A549 treated with CpdA at 1 μM for 4 hours (cell line): ENCODE measurements around the gene ITGAL. TPM values are rescaled to one million over a fixed set of nuclear protein-coding genes. Genes with fewer than 3 reads are reported as not detected.

Experiments
- total RNA-seq: library from RNA; stranded (reverse); fragments of 200-300 nt; extraction: Qiagen RNA extraction; gene quantifications from 5 replicates; pipeline ENCODE4 v1.2.3, GENCODE V29; 2022; ENCODE audit warnings: low read depth

Gene ITGAL
- 0.08 to 0.22 TPM (median 0.10 TPM) in 3 of 5 replicates, not detected in the others for total RNA-seq

DNA sequence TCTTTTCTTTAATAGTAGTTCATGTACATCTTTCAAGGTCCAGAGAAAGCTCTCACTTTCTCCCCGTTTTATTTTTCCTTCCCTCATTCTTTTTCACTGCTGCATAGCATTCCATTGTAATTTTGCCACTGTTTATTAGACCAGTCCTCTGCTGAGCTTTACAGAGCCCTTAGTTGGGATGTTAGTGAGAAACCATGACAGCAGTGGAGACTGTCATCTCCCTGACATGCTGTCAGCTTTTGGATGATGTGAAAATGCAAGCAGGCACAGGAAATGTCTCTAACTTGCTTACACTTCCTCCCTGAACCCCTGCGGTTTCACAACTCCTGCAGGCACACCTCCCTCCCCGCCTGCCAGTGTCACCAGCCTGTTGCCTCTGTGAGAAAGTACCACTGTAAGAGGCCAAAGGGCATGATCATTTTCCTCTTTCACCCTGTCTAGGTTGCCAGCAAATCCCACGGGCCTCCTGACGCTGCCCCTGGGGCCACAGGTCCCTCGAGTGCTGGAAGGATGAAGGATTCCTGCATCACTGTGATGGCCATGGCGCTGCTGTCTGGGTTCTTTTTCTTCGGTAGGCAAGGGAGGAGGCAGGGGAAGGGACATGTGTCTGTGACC, at the start of gene ITGAL:
Gene ITGAL (plus strand): TSS at position 415 of the 615 bp plus-strand sequence. CDS start 96 bp downstream, at position 511.

DNA sequence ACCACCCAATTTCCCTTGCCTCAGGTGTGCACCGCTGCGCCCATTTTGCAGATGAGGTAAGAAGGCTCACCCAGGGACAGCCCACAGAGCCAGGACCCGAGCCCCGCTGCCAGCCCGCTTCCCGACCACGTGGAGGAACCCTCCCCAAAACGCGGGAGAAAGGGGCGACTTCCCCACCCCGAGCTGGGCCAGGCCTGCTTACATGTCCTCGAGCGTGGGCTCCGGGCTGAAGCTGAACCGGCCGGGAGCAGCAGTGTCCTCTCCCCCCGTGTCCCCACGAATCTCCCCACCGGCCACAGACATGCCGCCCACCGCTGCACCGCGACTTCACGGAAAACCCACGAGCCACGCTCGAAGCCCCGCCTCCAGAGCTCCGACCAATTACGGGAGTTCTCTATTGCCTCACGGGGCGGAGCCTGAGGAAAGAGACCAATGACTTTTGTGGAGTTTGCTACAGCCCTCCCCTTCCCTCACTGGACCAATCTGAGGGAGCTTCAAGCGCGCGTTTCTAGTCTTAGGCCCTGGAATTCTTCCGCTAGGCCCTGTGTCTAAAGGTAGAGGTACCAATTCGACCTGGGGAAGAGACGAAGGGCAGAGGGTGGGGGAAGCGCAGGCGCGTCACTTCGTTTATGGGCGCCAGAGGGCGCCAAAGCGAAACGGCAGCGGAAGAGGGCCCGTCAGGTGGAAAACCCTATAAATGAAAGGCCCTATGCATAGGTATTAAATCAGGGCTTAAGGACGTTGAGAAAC, 42.7 kb upstream of the ITGAL start, which contains the start of gene DCTPP1:
Gene DCTPP1 (minus strand): TSS at position 353 of the 750 bp plus-strand sequence. CDS start 50 bp downstream, at position 303.

DNA sequence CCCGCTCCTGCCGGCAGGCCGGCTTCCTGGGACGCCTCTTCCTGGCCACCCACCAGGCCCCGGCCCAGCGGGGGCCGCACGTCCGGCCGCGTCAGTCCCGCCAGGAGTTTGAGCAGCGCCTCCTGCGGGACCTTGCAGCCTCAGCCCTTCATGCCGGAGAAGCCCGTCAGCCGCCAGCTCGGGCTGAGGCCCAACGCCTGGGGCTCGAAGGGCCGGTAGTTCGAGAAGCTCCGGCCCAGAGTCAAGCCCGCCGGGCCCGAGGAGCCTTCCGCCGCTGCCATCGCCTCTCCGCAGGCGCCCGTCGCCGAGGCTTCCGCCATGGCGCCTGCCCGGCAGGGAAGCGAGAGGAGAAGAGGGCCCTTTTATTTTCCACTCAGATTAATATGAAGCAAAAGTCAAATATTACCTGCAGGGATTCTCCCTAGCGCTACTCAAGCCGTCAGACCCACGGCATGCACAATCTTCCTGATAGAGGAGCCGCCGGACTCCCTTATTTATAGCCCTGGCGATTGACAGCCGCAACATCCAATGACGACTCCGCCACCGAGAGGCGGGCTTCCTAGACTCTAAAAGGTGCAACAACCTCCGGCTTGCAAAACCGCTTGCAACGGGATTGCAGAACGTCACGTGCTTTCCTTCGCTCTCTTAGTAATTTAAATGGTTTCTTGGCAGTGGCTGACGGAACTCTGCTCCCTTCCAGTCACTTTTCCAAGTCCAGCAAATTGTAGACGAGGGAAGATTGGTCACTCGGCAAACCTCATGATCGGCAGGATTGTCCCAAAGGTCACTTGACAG, 26.9 kb upstream of the ITGAL start, which contains the start of gene SEPHS2:
Gene SEPHS2 (minus strand): TSS at position 467 of the 795 bp plus-strand sequence. CDS start 147 bp downstream, at position 320.

DNA sequence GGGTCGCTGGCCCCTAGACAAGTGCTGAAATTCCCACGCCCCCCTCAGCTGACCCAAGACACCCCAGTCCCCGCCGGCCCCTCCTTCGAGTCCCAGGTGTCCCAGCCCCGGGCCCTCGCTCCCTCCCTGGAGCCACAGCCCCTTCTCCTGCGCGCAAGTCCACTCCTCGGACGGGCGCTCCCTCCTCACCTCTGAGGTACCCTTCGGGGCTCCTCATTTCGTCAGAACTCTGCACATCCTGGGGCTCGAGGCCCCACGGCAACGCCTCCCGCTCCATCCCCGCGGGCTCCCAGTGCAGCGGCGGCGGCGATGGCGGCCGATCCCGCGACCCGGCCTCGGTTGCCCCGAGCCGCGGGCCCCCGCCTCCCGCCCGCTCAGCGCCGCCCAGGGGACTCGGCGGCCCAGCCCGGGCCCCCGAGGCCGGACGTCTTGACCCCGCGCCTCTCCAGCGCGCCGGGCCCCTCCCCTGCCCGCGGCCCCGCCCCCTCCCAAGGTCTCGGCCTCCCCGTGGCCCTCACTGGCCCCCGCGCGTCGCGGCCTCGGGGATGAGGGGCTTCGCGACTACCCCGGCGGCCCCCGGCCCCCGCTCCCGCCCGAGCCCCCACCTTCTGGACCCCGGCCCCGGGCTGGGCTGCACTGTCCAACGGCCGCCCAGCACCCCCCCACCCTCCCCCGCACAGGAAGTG, 53.7 kb downstream of the ITGAL start, which contains the start of gene ZNF768:
Gene ZNF768 (minus strand): TSS at position 430 of the 686 bp plus-strand sequence. CDS start 153 bp downstream, at position 277.

DNA sequence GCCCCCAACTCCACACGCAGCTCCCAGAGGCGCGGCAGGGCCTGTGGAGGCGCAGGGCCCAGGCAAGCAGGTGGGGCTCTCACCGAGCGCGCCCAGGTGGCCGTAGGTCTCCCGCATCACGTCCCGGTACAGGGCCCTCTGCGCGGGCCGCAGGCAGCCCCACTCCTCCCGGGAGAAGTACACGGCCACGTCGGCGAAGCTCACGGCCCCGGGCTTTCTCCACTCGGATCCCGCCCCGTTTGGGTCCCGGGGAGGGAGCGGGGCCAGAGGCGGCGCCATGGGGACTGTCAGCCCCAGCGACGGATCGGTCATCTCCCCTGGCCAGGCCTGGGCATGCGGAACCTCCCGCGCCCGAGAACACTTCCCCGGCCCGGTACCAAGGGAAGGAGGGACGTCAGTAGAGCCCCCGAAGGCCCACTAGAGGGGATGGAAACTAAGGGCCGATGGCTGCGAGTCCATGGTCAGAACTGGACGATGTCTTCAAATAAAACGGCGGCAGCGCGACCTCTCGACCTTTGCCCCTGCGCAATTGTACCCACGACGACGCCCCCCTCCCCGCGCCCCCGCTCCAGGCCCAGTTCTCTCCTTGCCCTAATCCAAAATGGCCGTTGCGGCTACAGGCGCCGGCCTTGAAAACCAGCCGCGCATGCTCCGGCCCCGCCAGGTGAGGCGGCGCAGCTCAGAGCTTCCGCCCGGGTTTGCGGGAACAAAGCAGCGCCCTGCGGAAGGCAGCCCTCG, 62.0 kb downstream of the ITGAL start, which contains the start of gene ZNF747:
Gene ZNF747 (minus strand): TSS at position 491 of the 738 bp plus-strand sequence. CDS start 179 bp downstream, at position 312.

DNA sequence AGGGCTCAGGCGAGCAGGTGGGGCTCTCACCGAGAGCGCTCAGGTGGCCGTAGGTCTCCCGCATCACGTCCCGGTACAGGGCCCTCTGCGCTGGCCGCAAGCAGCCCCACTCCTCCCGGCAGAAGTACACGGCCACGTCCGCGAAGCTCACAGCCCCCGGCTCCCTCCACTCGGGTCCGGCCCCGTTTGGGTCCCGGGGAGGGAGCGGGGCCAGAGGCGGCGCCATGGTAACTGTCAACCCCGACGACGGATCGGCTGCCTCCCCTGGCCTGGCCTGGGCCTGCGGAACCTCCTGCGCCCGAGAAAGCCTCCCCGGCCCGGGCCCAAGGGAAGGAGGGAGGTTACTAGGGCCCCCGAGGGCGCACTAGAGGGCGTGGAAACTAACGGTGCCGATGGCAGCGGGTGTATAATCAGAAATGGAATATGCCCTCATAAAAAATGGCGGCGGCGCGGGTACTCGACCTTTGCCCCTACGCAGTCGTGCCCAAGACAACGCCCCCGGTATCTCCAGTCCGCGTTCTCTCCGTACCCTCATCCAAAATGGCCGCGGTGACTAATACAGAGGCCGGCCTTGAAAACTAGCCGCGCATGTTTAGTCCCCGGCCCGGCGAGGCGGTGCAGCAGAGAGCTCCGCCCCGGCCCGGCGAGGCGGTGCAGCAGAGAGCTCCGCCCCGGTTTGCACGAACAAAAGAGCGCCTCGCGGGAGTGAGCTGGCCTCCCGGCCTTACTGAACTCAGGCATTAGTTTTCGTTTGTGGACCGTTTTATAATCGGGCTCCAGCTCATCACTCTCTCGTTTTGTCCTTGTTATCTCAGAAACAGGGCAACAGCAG, 85.6 kb downstream of the ITGAL start, which contains the start of gene ZNF764:
Gene ZNF764 (minus strand): TSS at position 418 of the 832 bp plus-strand sequence. CDS start 192 bp downstream, at position 226.

DNA sequence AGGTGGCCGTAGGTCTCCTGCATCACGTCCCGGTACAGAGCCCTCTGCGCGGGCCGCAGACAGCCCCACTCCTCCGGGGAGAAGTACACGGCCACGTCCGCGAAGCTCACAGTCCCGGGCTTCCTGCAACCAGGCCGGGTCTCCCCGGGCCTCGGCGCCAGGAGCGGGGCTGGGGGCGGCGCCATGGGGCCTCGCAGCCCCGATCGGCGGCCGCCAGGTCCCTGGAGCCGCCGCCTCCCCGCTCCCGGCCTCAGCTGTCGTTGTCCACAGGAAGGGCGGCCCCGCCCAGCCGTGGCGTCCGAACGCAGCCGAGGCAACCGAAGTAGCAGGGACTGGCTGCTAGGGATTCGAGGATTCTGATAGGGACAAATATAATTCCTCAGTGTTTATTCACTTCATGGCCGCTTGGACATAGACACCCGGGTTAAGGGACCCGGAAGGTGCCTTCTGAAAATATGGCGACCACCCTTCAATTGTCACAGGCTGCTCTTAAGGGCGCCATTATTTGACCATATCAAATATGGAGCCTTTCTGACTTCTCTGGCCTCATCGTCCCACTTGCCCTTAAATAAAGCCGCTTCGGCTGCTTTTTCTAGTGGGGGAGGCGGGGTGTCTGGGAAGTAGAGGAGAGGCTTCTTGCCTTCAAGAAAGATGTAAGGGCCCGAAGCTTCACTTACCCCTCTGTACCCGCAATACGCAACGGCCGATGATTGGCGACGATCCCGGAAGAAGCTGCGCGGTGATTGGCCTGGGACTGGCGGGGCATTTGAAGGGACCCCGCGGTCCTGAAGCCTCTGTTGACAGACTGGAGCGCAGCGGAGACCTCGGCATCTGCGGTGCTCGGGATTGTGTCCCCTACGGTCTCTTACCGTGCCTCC, 99.1 kb downstream of the ITGAL start, which contains the start of gene ZNF688:
Gene ZNF688 (minus strand): TSS at position 270 of the 878 bp plus-strand sequence. CDS start 85 bp downstream, at position 185.

Other genes with a start within 250 kb of the ITGAL start
- 2.2 to 2.9 TPM (median 2.5 TPM) in 5 replicates for gene NPIPB13, start 224.3 kb upstream of the ITGAL start, total RNA-seq
- gene CD2BP2, start 117.4 kb upstream of the ITGAL start, total RNA-seq, result 59.6 to 69.1 TPM (median 68.3 TPM) in 5 replicates
- gene TBC1D10B, start 102.2 kb upstream of the ITGAL start, total RNA-seq, result 25.3 to 35.6 TPM (median 33.7 TPM) in 5 replicates
- 0.17 to 0.64 TPM (median 0.42 TPM) in 3 of 5 replicates, not detected in the others for gene MYL11, start 97.9 kb upstream of the ITGAL start, total RNA-seq
- 1.4 to 2.2 TPM (median 1.8 TPM) in 5 replicates for gene SEPTIN1, start 90.2 kb upstream of the ITGAL start, total RNA-seq
- gene ZNF48, start 77.3 kb upstream of the ITGAL start, total RNA-seq, result 10.4 to 14.2 TPM (median 12.3 TPM) in 5 replicates
- gene ZNF771, start 65.1 kb upstream of the ITGAL start, total RNA-seq, result 2.8 to 6.4 TPM (median 5.7 TPM) in 5 replicates
- 105 to 146 TPM (median 134 TPM) in 5 replicates for gene DCTPP1, start 42.7 kb upstream of the ITGAL start, total RNA-seq
- gene SEPHS2, start 26.9 kb upstream of the ITGAL start, total RNA-seq, result 51.5 to 56.6 TPM (median 52.3 TPM) in 5 replicates
- gene ZNF768, start 53.8 kb downstream of the ITGAL start, total RNA-seq, result 32.6 to 49.0 TPM (median 48.3 TPM) in 5 replicates
- gene ZNF747, start 62.1 kb downstream of the ITGAL start, total RNA-seq, result 2.8 to 4.9 TPM (median 4.4 TPM) in 5 replicates
- gene ZNF764, start 85.6 kb downstream of the ITGAL start, total RNA-seq, result 5.0 to 6.8 TPM (median 6.1 TPM) in 5 replicates
- gene ZNF688, start 99.0 kb downstream of the ITGAL start, total RNA-seq, result 6.3 to 8.5 TPM (median 7.6 TPM) in 5 replicates
- not detected in 5 replicates for gene ZNF785, start 113.0 kb downstream of the ITGAL start, total RNA-seq
- 7.6 to 10.3 TPM (median 9.2 TPM) in 5 replicates for gene ZNF689, start 137.6 kb downstream of the ITGAL start, total RNA-seq
- gene PRR14, start 178.2 kb downstream of the ITGAL start, total RNA-seq, result 19.0 to 29.6 TPM (median 26.7 TPM) in 5 replicates
- gene FBRS, start 185.7 kb downstream of the ITGAL start, total RNA-seq, result 35.7 to 49.1 TPM (median 45.8 TPM) in 5 replicates
- gene SRCAP, start 226.4 kb downstream of the ITGAL start, total RNA-seq, result 14.1 to 28.1 TPM (median 21.4 TPM) in 5 replicates